ENCODE measurements around the gene THADA.
A peak's percentile ranks its signal among the peaks of the same experiment; 100 is the strongest.
"Not testable (repeated sequence)": the region's sequence is repeated elsewhere in the genome, so short reads cannot be mapped to it uniquely, and the experiment has no call there.

Gene THADA

GRCh38 chr2:43460611-43461365, 135.1 kb downstream of the THADA start:
- DNase-seq: no peak

GRCh38 chr2:43460174-43460546, 135.7 kb downstream of the THADA start:
- DNase-seq: no peak

GRCh38 chr2:43459446-43460173, 136.2 kb downstream of the THADA start:
- peak; percentile 71 for DNase-seq

- DNase-seq: peak; percentile 82
Measured at GRCh38 chr2:43458014-43458628, 137.7 kb downstream of the THADA start.

GRCh38 chr2:43455731-43456642, 139.9 kb downstream of the THADA start:
- no peak for DNase-seq

- no peak for DNase-seq
Measured at GRCh38 chr2:43455296-43455695, 140.5 kb downstream of the THADA start.

GRCh38 chr2:43454791-43455190, 141.0 kb downstream of the THADA start:
- no peak for DNase-seq

GRCh38 chr2:43453179-43454170, 142.4 kb downstream of the THADA start:
- DNase-seq: no peak

GRCh38 chr2:43452318-43452731, 143.5 kb downstream of the THADA start:
- no peak for DNase-seq

GRCh38 chr2:43450617-43451016, 145.2 kb downstream of the THADA start:
- no peak for DNase-seq

GRCh38 chr2:43448822-43449110, 147.1 kb downstream of the THADA start:
- DNase-seq: no peak

GRCh38 chr2:43448011-43448821, 147.6 kb downstream of the THADA start:
- no peak for DNase-seq

- not testable (repeated sequence) for DNase-seq
Measured at GRCh38 chr2:43446755-43447154, 149.1 kb downstream of the THADA start.

- no peak for DNase-seq
Measured at GRCh38 chr2:43445781-43446180, 150.1 kb downstream of the THADA start.

GRCh38 chr2:43444989-43445645, 150.7 kb downstream of the THADA start:
- DNase-seq: peak; percentile 87

GRCh38 chr2:43443282-43443681, 152.6 kb downstream of the THADA start:
- DNase-seq: no peak

- no peak for DNase-seq
Measured at GRCh38 chr2:43441195-43441594, 154.6 kb downstream of the THADA start.

- DNase-seq: peak; percentile 50
Measured at GRCh38 chr2:43438858-43439655, 156.8 kb downstream of the THADA start.

- no peak for DNase-seq
Measured at GRCh38 chr2:43438342-43438741, 157.5 kb downstream of the THADA start.

Measured in fibroblast of skin of back (primary cell).